ENCODE measurements around the gene MYPN.

MYPN gene

GRCh38 chr10:68083953-68084352, 25.3 kb upstream of the MYPN start:
- no peak for TF ChIP-seq CTCF (IDR thresholded peaks at IDR 0.05; ENCODE audit: extremely low read depth, insufficient read depth, missing control alignments)
- in situ Hi-C loops (cut with MboI; ENCODE audit: low pct_unique_long_range_greater_than_20kb, low sequenced_read_pairs, unreplicated experiment): no loop called here
- DNase-seq (ENCODE audit: low spot score): no peak

- TF ChIP-seq CTCF (IDR thresholded peaks at IDR 0.05; ENCODE audit: extremely low read depth, insufficient read depth, missing control alignments): no peak
- in situ Hi-C loops (cut with MboI; ENCODE audit: low pct_unique_long_range_greater_than_20kb, low sequenced_read_pairs, unreplicated experiment): no loop called here
- no peak for DNase-seq (ENCODE audit: low spot score)
These were observed 24.8 kb upstream of the MYPN start for GRCh38 chr10:68084469-68084868.

- DNase-seq (ENCODE audit: low spot score): no peak
- in situ Hi-C loops (cut with MboI; ENCODE audit: low pct_unique_long_range_greater_than_20kb, low sequenced_read_pairs, unreplicated experiment): no loop called here
These were observed 23.3 kb upstream of the MYPN start for GRCh38 chr10:68086011-68086410.

GRCh38 chr10:68086910-68087684, 22.2 kb upstream of the MYPN start:
- TF ChIP-seq CTCF (IDR thresholded peaks at IDR 0.05; ENCODE audit: extremely low read depth, insufficient read depth, missing control alignments): no peak
- DNase-seq (ENCODE audit: low spot score): no peak
- in situ Hi-C loops (cut with MboI; ENCODE audit: low pct_unique_long_range_greater_than_20kb, low sequenced_read_pairs, unreplicated experiment): no loop called here

More at GRCh38 chr10:68086011-68086410, 23.3 kb upstream of the MYPN start:
- no peak for TF ChIP-seq CTCF (IDR thresholded peaks at IDR 0.05; ENCODE audit: extremely low read depth, insufficient read depth, missing control alignments)

GRCh38 chr10:68087685-68088401, 21.4 kb upstream of the MYPN start:
- TF ChIP-seq CTCF (IDR thresholded peaks at IDR 0.05; ENCODE audit: extremely low read depth, insufficient read depth, missing control alignments): no peak
- no peak for DNase-seq (ENCODE audit: low spot score)
- in situ Hi-C loops (cut with MboI; ENCODE audit: low pct_unique_long_range_greater_than_20kb, low sequenced_read_pairs, unreplicated experiment): no loop called here

GRCh38 chr10:68088740-68089139, 20.5 kb upstream of the MYPN start:
- in situ Hi-C loops (cut with MboI; ENCODE audit: low pct_unique_long_range_greater_than_20kb, low sequenced_read_pairs, unreplicated experiment): no loop called here
- DNase-seq (ENCODE audit: low spot score): no peak
- no peak for TF ChIP-seq CTCF (IDR thresholded peaks at IDR 0.05; ENCODE audit: extremely low read depth, insufficient read depth, missing control alignments)

Measured in GM13977 (cell line).